OCI-LY7 (cell line): ENCODE measurements around the gene KRTAP10-12.

Source experiments
- EZH2phosphoT487 ChIP-seq: fragments of 200-600 bp; sonication (generic); IDR thresholded peaks from 2 replicates; pipeline ENCODE4 v1.6.1; 2018; ENCODE audit warnings: low read depth, borderline replicate concordance, mild to moderate bottlenecking, mixed run types, antibody characterized with exemption, low read length, moderate library complexity, mixed read lengths
- TF ChIP-seq, protein P1 (sequence below): fragments of 200-600 bp; sonication (generic); conservative IDR thresholded peaks from 2 replicates; pipeline ENCODE4 v1.5.1; 2014; ENCODE audit warnings: mild to moderate bottlenecking, antibody characterized with exemption, low read length, moderate library complexity, mixed read lengths

DNA sequence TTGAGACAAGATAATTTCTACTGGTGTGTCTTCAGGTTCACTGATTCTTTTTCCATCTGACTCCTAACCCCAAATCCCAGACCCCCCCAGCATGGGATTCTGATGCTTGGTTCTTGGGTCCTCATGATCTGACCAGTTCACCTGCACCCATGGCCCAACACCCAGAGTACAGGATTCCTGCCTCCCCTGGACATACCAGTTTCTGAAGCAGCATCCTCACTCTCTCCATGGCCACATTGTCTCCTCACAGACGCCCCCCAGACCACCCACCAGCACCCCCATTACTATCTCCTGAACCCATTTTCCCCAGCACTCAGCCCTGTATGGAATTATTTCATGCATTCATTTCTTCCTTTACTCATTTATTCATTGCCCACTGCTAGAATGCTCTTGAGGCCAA is 40.1 kb upstream of the KRTAP10-12 start:
- TF ChIP-seq, protein P1, sequence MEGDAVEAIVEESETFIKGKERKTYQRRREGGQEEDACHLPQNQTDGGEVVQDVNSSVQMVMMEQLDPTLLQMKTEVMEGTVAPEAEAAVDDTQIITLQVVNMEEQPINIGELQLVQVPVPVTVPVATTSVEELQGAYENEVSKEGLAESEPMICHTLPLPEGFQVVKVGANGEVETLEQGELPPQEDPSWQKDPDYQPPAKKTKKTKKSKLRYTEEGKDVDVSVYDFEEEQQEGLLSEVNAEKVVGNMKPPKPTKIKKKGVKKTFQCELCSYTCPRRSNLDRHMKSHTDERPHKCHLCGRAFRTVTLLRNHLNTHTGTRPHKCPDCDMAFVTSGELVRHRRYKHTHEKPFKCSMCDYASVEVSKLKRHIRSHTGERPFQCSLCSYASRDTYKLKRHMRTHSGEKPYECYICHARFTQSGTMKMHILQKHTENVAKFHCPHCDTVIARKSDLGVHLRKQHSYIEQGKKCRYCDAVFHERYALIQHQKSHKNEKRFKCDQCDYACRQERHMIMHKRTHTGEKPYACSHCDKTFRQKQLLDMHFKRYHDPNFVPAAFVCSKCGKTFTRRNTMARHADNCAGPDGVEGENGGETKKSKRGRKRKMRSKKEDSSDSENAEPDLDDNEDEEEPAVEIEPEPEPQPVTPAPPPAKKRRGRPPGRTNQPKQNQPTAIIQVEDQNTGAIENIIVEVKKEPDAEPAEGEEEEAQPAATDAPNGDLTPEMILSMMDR = no peak
- TF ChIP-seq EZH2phosphoT487 = no peak
